Stomach (tissue), 4 donors: ENCODE measurements around the gene ZNF436.

Source experiments
- CTCF ChIP-seq, 7 experiments: fragments of 450-650 bp in 4 of 7; fragments of 200-600 bp in 3 of 7; sonication (generic) in 3 of 7; IDR thresholded peaks; one replicate each; pipeline ENCODE4 v1.5.1; 2016 to 2019; ENCODE audit warnings: antibody characterized with exemption in 7 of 7, control low read depth in 2 of 7, mild to moderate bottlenecking in 1 of 7
- EP300 ChIP-seq: sonication (generic); formaldehyde crosslinking; IDR thresholded peaks from one replicate; pipeline ENCODE4 v1.6.1; 2017; ENCODE audit warnings: antibody characterized with exemption
- POLR2A ChIP-seq, 4 donors: fragments of 450-650 bp; IDR thresholded peaks; one replicate each; pipeline ENCODE4 v1.6.1; 2016; ENCODE audit warnings: antibody characterized with exemption in 4 of 4, control low read depth in 2 of 4, mild to moderate bottlenecking in 1 of 4, moderate library complexity in 1 of 4
- POLR2AphosphoS5 ChIP-seq, 3 donors: sonication (generic); formaldehyde crosslinking; IDR thresholded peaks; one replicate each; pipeline ENCODE4 v1.6.1; 2016; ENCODE audit warnings: antibody characterized with exemption in 3 of 3

- TF ChIP-seq CTCF (IDR thresholded peaks at IDR 0.05), result no peak
- no peak for TF ChIP-seq POLR2A (IDR thresholded peaks at IDR 0.05)
- no peak for TF ChIP-seq EP300
- no peak for TF ChIP-seq POLR2AphosphoS5 (IDR thresholded peaks at IDR 0.05)
Measured at GRCh38 chr1:23367451-23367790, 2.2 kb downstream of the ZNF436 start.
